OCI-LY1 (cell line): ENCODE measurements around the gene ATP6V1G2.
"Not testable (repeated sequence)": the region's sequence is repeated elsewhere in the genome, so short reads cannot be mapped to it uniquely, and the experiment has no call there.

Experiments used
- H2AFZ ChIP-seq: fragments of 200-600 bp; sonication (generic), shearing (Covaris generic); 2 replicates; pipeline ENCODE4 v1.6.0; 2014; ENCODE audit warnings: antibody characterized with exemption, mild to moderate bottlenecking, low read length
- H3F3A ChIP-seq: fragments of 200-600 bp; sonication (generic), shearing (Covaris generic); 2 replicates; pipeline ENCODE4 v1.6.0; 2014; ENCODE audit warnings: mild to moderate bottlenecking, antibody characterized with exemption, low read length, moderate library complexity; ENCODE audit not compliant: insufficient read depth
- H3K27ac ChIP-seq: fragments of 200-600 bp; sonication (generic); 2 replicates; pipeline ENCODE4 v1.5.1; 2014; ENCODE audit warnings: low read length, mixed run types, mild to moderate bottlenecking, low read depth; ENCODE audit not compliant: poor library complexity, severe bottlenecking
- H3K27me3 ChIP-seq: fragments of 200-600 bp; sonication (generic); 2 replicates; pipeline ENCODE4 v1.6.0; 2014; ENCODE audit warnings: antibody characterized with exemption, mild to moderate bottlenecking, low read length, moderate library complexity; ENCODE audit not compliant: insufficient read depth
- H3K36me3 ChIP-seq: fragments of 200-600 bp; sonication (generic); 2 replicates; pipeline ENCODE4 v1.6.1; 2014; ENCODE audit warnings: mild to moderate bottlenecking, antibody characterized with exemption, low read length, moderate library complexity, mixed read lengths; ENCODE audit not compliant: insufficient read depth
- H3K4me1 ChIP-seq: fragments of 200-600 bp; sonication (generic); 2 replicates; pipeline ENCODE4 v1.5.1; 2014; ENCODE audit warnings: mild to moderate bottlenecking, low read length, moderate library complexity; ENCODE audit not compliant: insufficient read depth, severe bottlenecking
- H3K4me2 ChIP-seq: fragments of 200-600 bp; sonication (generic), shearing (Covaris generic); 2 replicates; pipeline ENCODE4 v1.6.1; 2014; ENCODE audit warnings: low read length
- H3K4me3 ChIP-seq: fragments of 200-600 bp; sonication (generic); 2 replicates; pipeline ENCODE4 v1.5.1; 2014; ENCODE audit warnings: low read length, low read depth, mild to moderate bottlenecking, mixed read lengths; ENCODE audit not compliant: poor library complexity, severe bottlenecking
- H3K79me2 ChIP-seq: fragments of 200-600 bp; shearing (Covaris generic); 2 replicates; pipeline ENCODE4 v1.6.1; 2016; ENCODE audit warnings: mixed run types, low read length, mixed read lengths; ENCODE audit not compliant: insufficient read depth
- H3K9ac ChIP-seq: fragments of 200-600 bp; sonication (generic), shearing (Covaris generic); 2 replicates; pipeline ENCODE4 v1.6.1; 2014; ENCODE audit warnings: mild to moderate bottlenecking, low read length, mixed read lengths
- H3K9me2 ChIP-seq: fragments of 200-600 bp; sonication (generic), shearing (Covaris generic); 2 replicates; pipeline ENCODE4 v1.6.1; 2014; ENCODE audit warnings: low read depth, mild to moderate bottlenecking, low read length, mixed read lengths
- H3K9me3 ChIP-seq: fragments of 200-600 bp; shearing (Covaris generic); 2 replicates; pipeline ENCODE4 v1.6.1; 2014; ENCODE audit warnings: low read length, mixed read lengths
- H4K20me1 ChIP-seq: fragments of 200-600 bp; sonication (generic), shearing (Covaris generic); 2 replicates; pipeline ENCODE4 v1.6.0; 2016; ENCODE audit warnings: mild to moderate bottlenecking, low read length; ENCODE audit not compliant: insufficient read depth
- CTCF ChIP-seq: fragments of 200-600 bp; sonication (generic), shearing (Covaris generic); IDR thresholded peaks from 2 replicates; pipeline ENCODE4 v1.5.1; 2017; ENCODE audit warnings: mild to moderate bottlenecking, antibody characterized with exemption, low read length, moderate library complexity, mixed read lengths
- EZH2 ChIP-seq: fragments of 200-600 bp; sonication (generic), shearing (Covaris generic); IDR thresholded peaks from 2 replicates; pipeline ENCODE4 v1.8.0; 2017; ENCODE audit warnings: borderline replicate concordance, mixed run types, mild to moderate bottlenecking, antibody characterized with exemption, low read length, moderate library complexity, mixed read lengths

ATP6V1G2 gene

GRCh38 chr6:31546339-31546957 is at the start of gene ATP6V1G2:
TSS of gene ATP6V1G2 (minus strand) at chr6:31546608. CDS start at chr6:31546559, 49 bp downstream.
- Histone ChIP-seq H3K4me3 (peak within 1 kb of the TSS; percentile 64), H3K9ac (peak within 1 kb of the TSS; percentile 77), H3K9me3 (no peaks in the 10 kb centered on the region), H3K27ac (peak within 1 kb of the TSS; percentile 75), H4K20me1 (no peaks in the 10 kb centered on the region), H3K36me3 (peaks cover 7% of the 10 kb centered on the region), H3K79me2 (peaks cover 3% of the 10 kb centered on the region), H3K4me1 (peaks cover 66% of the 10 kb centered on the region), H3K27me3 (no peaks in the 10 kb centered on the region), H3K9me2 (no peaks in the 10 kb centered on the region), H3F3A (no peaks in the 10 kb centered on the region), H2AFZ (peak within 1 kb of the TSS; percentile 76), H3K4me2 (peak within 1 kb of the TSS; percentile 92)
- TF ChIP-seq CTCF (peak; percentile 99), EZH2 (no peak)

- no peaks in the 10 kb centered on the region for H3K36me3 ChIP-seq
- no peak overlapping the region for H3K27ac ChIP-seq
- no peaks in the 10 kb centered on the region for H3F3A ChIP-seq
- no peaks in the 10 kb centered on the region for H4K20me1 ChIP-seq
- H3K4me1 ChIP-seq, result peaks cover 13% of the 10 kb centered on the region
- H3K9me2 ChIP-seq, result no peaks in the 10 kb centered on the region
- no peak overlapping the region for H3K4me3 ChIP-seq
- 0 out of 2 replicates have a peak overlapping the region, but pooled peaks have one; percentile 3 for H3K4me2 ChIP-seq
- TF ChIP-seq EZH2 (no peak), CTCF (no peak)
- H3K9me3 ChIP-seq, result no peaks in the 10 kb centered on the region
- no peaks in the 10 kb centered on the region for H3K27me3 ChIP-seq
- no peaks in the 10 kb centered on the region for H3K79me2 ChIP-seq
- H2AFZ ChIP-seq, result peak overlapping the region; percentile 18; the same call in 1 of the 2 replicates
- no peak overlapping the region for H3K9ac ChIP-seq
These were observed 46.0 kb upstream of the ATP6V1G2 start for GRCh38 chr6:31592396-31592771.

DNA sequence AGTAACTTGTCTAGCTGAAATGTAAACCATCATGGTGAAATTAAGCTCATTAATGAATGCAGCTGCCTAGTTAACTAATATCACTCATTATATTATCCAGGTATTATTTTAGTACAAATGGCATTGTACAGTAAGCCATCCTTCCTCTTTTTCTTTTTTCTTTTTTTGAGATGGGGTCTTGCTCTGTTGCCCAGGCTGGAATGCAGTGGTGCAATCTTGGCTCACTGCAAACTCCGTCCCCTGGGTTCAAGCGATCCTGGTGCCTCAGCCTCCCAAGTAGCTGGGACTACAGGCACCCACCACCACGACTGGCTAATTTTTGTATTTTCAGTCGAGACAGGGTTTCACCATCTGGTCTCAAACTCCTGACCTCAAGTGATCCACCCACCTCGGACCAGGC is 44.3 kb upstream of the ATP6V1G2 start:
- H4K20me1 ChIP-seq, H3K27ac ChIP-seq, H3K79me2 ChIP-seq, H3K9me3 ChIP-seq, H2AFZ ChIP-seq, H3K27me3 ChIP-seq, H3K9me2 ChIP-seq, H3K9ac ChIP-seq, H3K4me2 ChIP-seq, H3K36me3 ChIP-seq, H3K4me3 ChIP-seq, H3F3A ChIP-seq: not testable (repeated sequence)
- peaks cover 25% of the 10 kb centered on the region for H3K4me1 ChIP-seq
